ENCODE data around the gene SUSD4. TPM values are rescaled to one million over a fixed set of nuclear protein-coding genes. Genes with fewer than 3 reads are reported as not detected.
A peak's percentile ranks its signal among the peaks of the same experiment; 100 is the strongest.

SUSD4 gene
- total RNA-seq, 1 experiment from 2014 or later = 3.5 TPM

DNA sequence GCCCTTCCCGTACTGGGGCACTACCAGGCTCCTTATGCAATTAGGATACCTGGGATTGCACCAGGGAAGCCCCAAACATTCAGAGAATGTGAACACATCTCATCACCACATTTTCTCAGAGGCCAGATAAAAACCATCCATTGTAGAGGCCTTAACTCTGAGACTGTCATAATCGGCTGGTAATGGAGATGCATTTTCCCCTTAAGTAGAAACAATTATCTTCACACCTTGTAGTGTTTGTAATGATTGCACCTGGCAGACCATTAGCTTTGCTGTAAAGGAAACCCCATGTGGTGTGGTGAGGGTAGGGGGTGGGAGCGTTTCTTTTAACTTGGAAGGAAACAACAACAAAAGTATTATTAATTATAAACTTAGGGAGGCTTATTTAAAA lies 131.0 kb downstream of the SUSD4 start:
- H3K36me3 Mint-ChIP-seq (ENCODE audit: insufficient read depth in 1 of 3, low read depth in 3 of 3) = no peaks in the 10 kb centered on the region; a peak in 1 of 7 replicates
- no peaks in the 10 kb centered on the region for H4K20me1 ChIP-seq (ENCODE audit: control insufficient read depth, insufficient read depth, insufficient read length)
- H3T11ph ChIP-seq (ENCODE audit: low read length) = no peak overlapping the region
- no peak overlapping the region for H3K18ac ChIP-seq (ENCODE audit: insufficient read length, low read depth, low read length)
- H3K9me3 ChIP-seq (ENCODE audit: control insufficient read depth, low read depth, low read length) = no peaks in the 10 kb centered on the region
- H2BK5ac ChIP-seq (ENCODE audit: insufficient read length, low read length) = no peak overlapping the region
- H3K27me3 Mint-ChIP-seq (ENCODE audit: low read depth) = peaks cover 4% of the 10 kb centered on the region
- H3K27me3 ChIP-seq (ENCODE audit: insufficient read depth, low read length) = 0 out of 2 replicates have a peak, but pooled peaks cover 3% of the 10 kb centered on the region
- no peak overlapping the region for H3K9ac ChIP-seq (ENCODE audit: extremely low read depth, insufficient read length, low read length)
- no CpG with 5 or more reads among the region's 3 CpGs for WGBS (ENCODE audit: extremely low coverage, insufficient read length, low lambda C conversion rate)
- no peaks in the 10 kb centered on the region for H3K4me1 ChIP-seq (ENCODE audit: insufficient read depth, low read length)
- H4K91ac ChIP-seq (ENCODE audit: insufficient read length, low read depth, low read length) = no peak overlapping the region
- no peaks in the 10 kb centered on the region for H3K79me2 ChIP-seq (ENCODE audit: insufficient read depth, low read length)
- no peak overlapping the region for H2BK15ac ChIP-seq (ENCODE audit: low read depth, low read length)
- H2AFZ ChIP-seq (ENCODE audit: low read length) = no peak overlapping the region
- TF ChIP-seq, protein P1, sequence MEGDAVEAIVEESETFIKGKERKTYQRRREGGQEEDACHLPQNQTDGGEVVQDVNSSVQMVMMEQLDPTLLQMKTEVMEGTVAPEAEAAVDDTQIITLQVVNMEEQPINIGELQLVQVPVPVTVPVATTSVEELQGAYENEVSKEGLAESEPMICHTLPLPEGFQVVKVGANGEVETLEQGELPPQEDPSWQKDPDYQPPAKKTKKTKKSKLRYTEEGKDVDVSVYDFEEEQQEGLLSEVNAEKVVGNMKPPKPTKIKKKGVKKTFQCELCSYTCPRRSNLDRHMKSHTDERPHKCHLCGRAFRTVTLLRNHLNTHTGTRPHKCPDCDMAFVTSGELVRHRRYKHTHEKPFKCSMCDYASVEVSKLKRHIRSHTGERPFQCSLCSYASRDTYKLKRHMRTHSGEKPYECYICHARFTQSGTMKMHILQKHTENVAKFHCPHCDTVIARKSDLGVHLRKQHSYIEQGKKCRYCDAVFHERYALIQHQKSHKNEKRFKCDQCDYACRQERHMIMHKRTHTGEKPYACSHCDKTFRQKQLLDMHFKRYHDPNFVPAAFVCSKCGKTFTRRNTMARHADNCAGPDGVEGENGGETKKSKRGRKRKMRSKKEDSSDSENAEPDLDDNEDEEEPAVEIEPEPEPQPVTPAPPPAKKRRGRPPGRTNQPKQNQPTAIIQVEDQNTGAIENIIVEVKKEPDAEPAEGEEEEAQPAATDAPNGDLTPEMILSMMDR (conservative IDR thresholded peaks at IDR 0.05) = no peak
- H3K27ac Mint-ChIP-seq = no peak overlapping the region
- no peak overlapping the region for H3K4me2 ChIP-seq (ENCODE audit: insufficient read depth, insufficient read length, low read length)
- no peak overlapping the region for H4K5ac ChIP-seq (ENCODE audit: insufficient read length, low read depth, low read length)
- H3K79me1 ChIP-seq (ENCODE audit: insufficient read depth, low read depth, low read length, poor library complexity, severe bottlenecking) = no peaks in the 10 kb centered on the region
- H3K9me3 Mint-ChIP-seq = peaks cover 0 to 5% of the 10 kb centered on the region in 2 experiments; a peak in 4 of 5 replicates
- peak; percentile 13 for DNase-seq
- no peak overlapping the region for H3K4me3 Mint-ChIP-seq
- H4K8ac ChIP-seq (replicated peaks; ENCODE audit: insufficient read length, low read depth, low read length) = no peak overlapping the region
- H2BK120ac ChIP-seq (ENCODE audit: low read depth, low read length, poor library complexity, severe bottlenecking) = no peak overlapping the region
- H2AK5ac ChIP-seq (ENCODE audit: insufficient read length, low read length) = no peak overlapping the region
- peaks cover 0 to 2% of the 10 kb centered on the region in 2 experiments; a peak in 1 of 4 replicates for H3K4me1 Mint-ChIP-seq
- no peak overlapping the region for H2BK12ac ChIP-seq (ENCODE audit: insufficient read length, low read depth, low read length)
- H3K23ac ChIP-seq (ENCODE audit: insufficient read length, low read depth, low read length) = no peak overlapping the region
- no peak overlapping the region for H3K14ac ChIP-seq (ENCODE audit: insufficient read depth, low read length)
- H2BK20ac ChIP-seq (ENCODE audit: low read depth, low read length, poor library complexity, severe bottlenecking) = no peak overlapping the region
- no peak overlapping the region for H3K27ac ChIP-seq (ENCODE audit: insufficient read length, low read depth, low read length)
- H3K4ac ChIP-seq (ENCODE audit: low read depth, low read length) = no peak overlapping the region
- H3K56ac ChIP-seq (ENCODE audit: insufficient read length, low read depth, low read length) = no peak overlapping the region
- no peaks in the 10 kb centered on the region for H3K23me2 ChIP-seq (ENCODE audit: insufficient read length, low read depth, low read length, poor library complexity, severe bottlenecking)
